HEK293 (cell line): ENCODE results near the gene HOXC10.
A peak's percentile ranks its signal among the peaks of the same experiment; 100 is the strongest.

Experiments used
- CTCF ChIA-PET: fragments of 350-600 bp; formaldehyde crosslinking; extraction: SDS; loops from one replicate; lab custom pipeline; 2021; ENCODE audit warnings: antibody characterized with exemption; lab: Yijun Ruan, JAX
- POLR2A ChIA-PET: fragments of 300-600 bp; formaldehyde crosslinking; extraction: SDS; loops from one replicate; lab custom pipeline; 2020; ENCODE audit warnings: antibody characterized with exemption, inconsistent platforms; lab: Yijun Ruan, JAX
- H3K27ac ChIP-seq: fragments of 200-500 bp; sonication (Bioruptor generic); 2 replicates; pipeline ENCODE4 v1.5.1; 2014; ENCODE audit warnings: low read depth, low read length, control low read depth, inconsistent platforms; ENCODE audit errors: extremely low read depth
- H3K36me3 ChIP-seq, 2 experiments: fragments of 200-500 bp in 1 of 2; sonication (Bioruptor generic) in 1 of 2; 1 replicate in 1 of 2; 2 replicates in 1 of 2; pipeline ENCODE4 v1.5.1; 2014 to 2017; ENCODE audit warnings: inconsistent platforms in 2 of 2, low read length in 2 of 2; ENCODE audit not compliant: control insufficient read depth in 2 of 2, insufficient read depth in 1 of 2
- H3K4me1 ChIP-seq: fragments of 200-500 bp; sonication (Bioruptor generic); 2 replicates; pipeline ENCODE4 v1.5.1; 2014; ENCODE audit warnings: mild to moderate bottlenecking, low read length, inconsistent platforms; ENCODE audit not compliant: control insufficient read depth, insufficient read depth
- H3K4me3 ChIP-seq: 2 replicates; pipeline ENCODE4 v1.5.1; 2011; ENCODE audit warnings: low read depth, mild to moderate bottlenecking, control low read depth, low read length, moderate library complexity
- H3K9me3 ChIP-seq: fragments of 200-500 bp; sonication (Bioruptor generic); 2 replicates; pipeline ENCODE4 v1.5.1; 2014; ENCODE audit warnings: low read depth, low read length, inconsistent platforms; ENCODE audit not compliant: control insufficient read depth, insufficient read depth
- CTCF ChIP-seq: fragments of 450-650 bp; formaldehyde crosslinking; IDR thresholded peaks from 2 replicates; pipeline ENCODE4 v1.5.1; 2016; ENCODE audit warnings: missing biosample characterization, missing genetic modification characterization
- FEZF1 ChIP-seq: fragments of 450-650 bp; formaldehyde crosslinking; IDR thresholded peaks from 2 replicates; pipeline ENCODE4 v1.5.1; 2016; ENCODE audit warnings: missing biosample characterization, missing genetic modification characterization
- HIC1 ChIP-seq: fragments of 450-650 bp; formaldehyde crosslinking; IDR thresholded peaks from 2 replicates; pipeline ENCODE4 v1.5.1; 2016; ENCODE audit warnings: missing biosample characterization, missing genetic modification characterization
- PRDM1 ChIP-seq: fragments of 450-650 bp; formaldehyde crosslinking; IDR thresholded peaks from 2 replicates; pipeline ENCODE4; 2016; ENCODE audit warnings: missing biosample characterization, missing genetic modification characterization
- PRDM10 ChIP-seq: fragments of 450-650 bp; formaldehyde crosslinking; IDR thresholded peaks from 2 replicates; pipeline ENCODE4 v1.5.1; 2016; ENCODE audit warnings: missing biosample characterization, missing genetic modification characterization
- ZBTB17 ChIP-seq: fragments of 450-650 bp; formaldehyde crosslinking; IDR thresholded peaks from 2 replicates; pipeline ENCODE4 v1.5.1; 2016; ENCODE audit warnings: missing biosample characterization, missing genetic modification characterization
- ZBTB8A ChIP-seq: fragments of 450-650 bp; formaldehyde crosslinking; IDR thresholded peaks from 2 replicates; pipeline ENCODE4 v1.5.1; 2016; ENCODE audit warnings: missing biosample characterization, missing genetic modification characterization
- ZNF2 ChIP-seq: fragments of 450-650 bp; formaldehyde crosslinking; IDR thresholded peaks from 2 replicates; pipeline ENCODE4 v1.5.1; 2016; ENCODE audit warnings: missing biosample characterization, missing genetic modification characterization
- ZNF341 ChIP-seq: fragments of 450-650 bp; formaldehyde crosslinking; IDR thresholded peaks from 2 replicates; pipeline ENCODE4; 2016; ENCODE audit warnings: low read depth, missing biosample characterization, missing genetic modification characterization
- ZNF37A ChIP-seq: fragments of 450-650 bp; IDR thresholded peaks from 2 replicates; pipeline ENCODE4 v1.5.1; 2018; ENCODE audit warnings: missing biosample characterization, missing genetic modification characterization
- ZNF398 ChIP-seq: fragments of 450-650 bp; formaldehyde crosslinking; IDR thresholded peaks from 2 replicates; pipeline ENCODE4 v1.5.1; 2017; ENCODE audit warnings: missing biosample characterization, missing genetic modification characterization
- ZNF600 ChIP-seq: fragments of 450-650 bp; formaldehyde crosslinking; IDR thresholded peaks from 2 replicates; pipeline ENCODE4 v1.5.1; 2016; ENCODE audit warnings: missing biosample characterization, missing genetic modification characterization
- ZNF610 ChIP-seq: fragments of 450-650 bp; formaldehyde crosslinking; IDR thresholded peaks from 2 replicates; pipeline ENCODE4 v1.5.1; 2016; ENCODE audit warnings: missing biosample characterization, missing genetic modification characterization, borderline replicate concordance
- ZNF623 ChIP-seq: fragments of 450-650 bp; formaldehyde crosslinking; IDR thresholded peaks from 2 replicates; pipeline ENCODE4 v1.5.1; 2016; ENCODE audit warnings: missing biosample characterization, missing genetic modification characterization
- ZNF629 ChIP-seq: fragments of 450-650 bp; formaldehyde crosslinking; IDR thresholded peaks from 2 replicates; pipeline ENCODE4 v1.5.1; 2017; ENCODE audit warnings: missing biosample characterization, missing genetic modification characterization
- ZXDB ChIP-seq: fragments of 450-650 bp; formaldehyde crosslinking; IDR thresholded peaks from 2 replicates; pipeline ENCODE4 v1.5.1; 2016; ENCODE audit warnings: missing biosample characterization, missing genetic modification characterization

The HOXC10 gene

GRCh38 chr12:54021432-54022013 lies 36.6 kb downstream of the HOXC10 start:
- H3K36me3 ChIP-seq: no peaks in the 10 kb centered on the region
- H3K4me1 ChIP-seq: peaks cover 69% of the 10 kb centered on the region
- H3K27ac ChIP-seq: peak overlapping the region; percentile 22; the same call in 1 of the 2 replicates
- no peaks in the 10 kb centered on the region for H3K9me3 ChIP-seq
- TF ChIP-seq ZNF623 (tag by site-specific recombination) (no peak), ZXDB (peak; percentile 21; the same call in 1 of the 2 replicates), PRDM1 (tag by site-specific recombination) (peak; percentile 36; the same call in 1 of the 2 replicates), FEZF1 (tag by site-specific recombination) (peak; percentile 66), HIC1 (peak; percentile 35; the same call in 1 of the 2 replicates), CTCF (tag by site-specific recombination) (peak; percentile 69; the same call in 1 of the 2 replicates), ZNF629 (tag by site-specific recombination) (no peak), ZNF2 (0 out of 2 replicates have a peak, but pooled peaks have one; percentile 35), ZBTB17 (tag by site-specific recombination) (0 out of 2 replicates have a peak, but pooled peaks have one; percentile 18), ZNF37A (tag by site-specific recombination) (no peak), ZBTB8A (tag by site-specific recombination) (0 out of 2 replicates have a peak, but pooled peaks have one; percentile 38), ZNF398 (tag by site-specific recombination) (peak; percentile 91), PRDM10 (tag by site-specific recombination) (0 out of 2 replicates have a peak, but pooled peaks have one; percentile 32), ZNF610 (0 out of 2 replicates have a peak, but pooled peaks have one; percentile 25), ZNF341 (tag by site-specific recombination) (peak; percentile 97), ZNF600 (tag by site-specific recombination) (peak; percentile 39; the same call in 1 of the 2 replicates)
- POLR2A ChIA-PET: no interaction called here
- CTCF ChIA-PET: interaction anchor here (0.6 to 2.1 kb wide), 6 partner anchors 16 to 186 kb away, joined by 3 to 11 read pairs (median 4); no protein-coding TSS in a partner anchor
- H3K4me3 ChIP-seq: no peak overlapping the region
